GM13977 (cell line): ENCODE data around the gene GRK6.
"Not testable (repeated sequence)": the region's sequence is repeated elsewhere in the genome, so short reads cannot be mapped to it uniquely, and the experiment has no call there.

Experiments
- DNase-seq: peaks from one replicate; pipeline ENCODE4 v3.0.0; 2012; ENCODE audit warnings: low spot score
- CTCF ChIP-seq: IDR thresholded peaks from 2 replicates; pipeline ENCODE4 v1.5.1; 2012; ENCODE audit warnings: mild to moderate bottlenecking, control low read depth; ENCODE audit not compliant: insufficient read depth; ENCODE audit errors: extremely low read depth, missing control alignments
- in situ Hi-C: fragments of 300-500 bp; cut with MboI; formaldehyde crosslinking; loops from one replicate; pipeline ENCODE4 v1.12.0; 2022; ENCODE audit warnings: low sequenced_read_pairs, low pct_unique_long_range_greater_than_20kb, mixed read lengths, inconsistent platforms; ENCODE audit not compliant: unreplicated experiment

GRK6 gene

GRCh38 chr5:177414481-177414880, 12.0 kb upstream of the GRK6 start:
- TF ChIP-seq CTCF, result no peak
- no peak for DNase-seq
- in situ Hi-C loops, result no loop called here

- in situ Hi-C loops, DNase-seq: not testable (repeated sequence)
Observed at GRCh38 chr5:177417081-177417480, 9.4 kb upstream of the GRK6 start.

GRCh38 chr5:177419046-177419445, 7.4 kb upstream of the GRK6 start:
- in situ Hi-C loops, result no loop called here
- DNase-seq, result no peak
- no peak for TF ChIP-seq CTCF

- DNase-seq, in situ Hi-C loops: not testable (repeated sequence)
Observed at GRCh38 chr5:177420472-177420871, 6.0 kb upstream of the GRK6 start.

- no peak for DNase-seq
- no peak for TF ChIP-seq CTCF
- in situ Hi-C loops, result no loop called here
Observed at GRCh38 chr5:177421062-177421798, 5.2 kb upstream of the GRK6 start.

- DNase-seq, result no peak
- TF ChIP-seq CTCF, result no peak
- in situ Hi-C loops, result no loop called here
Observed at GRCh38 chr5:177423671-177424070, 2.8 kb upstream of the GRK6 start.

GRCh38 chr5:177425196-177425800, 1.2 kb upstream of the GRK6 start:
- in situ Hi-C loops, result no loop called here
- DNase-seq, result no peak
- TF ChIP-seq CTCF, result no peak
